Endodermal cell (in vitro differentiated cells): ENCODE measurements around the gene NRXN3. TPM values are rescaled to one million over a fixed set of nuclear protein-coding genes. Genes with fewer than 3 reads are reported as not detected.

Experiments
- DNase-seq: peaks from one replicate; pipeline ENCODE4 v3.0.0-alpha.2; 2017
- H3K27ac ChIP-seq: 2 replicates; pipeline ENCODE4 v1.5.1; 2013; ENCODE audit warnings: mild to moderate bottlenecking, low read depth, low read length, moderate library complexity
- H3K27me3 ChIP-seq: 2 replicates; pipeline ENCODE4 v1.6.1; 2013; ENCODE audit warnings: mild to moderate bottlenecking, low read length, moderate library complexity; ENCODE audit not compliant: insufficient read depth, control insufficient read depth, poor library complexity, severe bottlenecking
- H3K36me3 ChIP-seq: 2 replicates; pipeline ENCODE4 v1.7.0; 2013; ENCODE audit warnings: mild to moderate bottlenecking, low read length, moderate library complexity; ENCODE audit not compliant: control insufficient read depth, insufficient read depth
- H3K4me1 ChIP-seq: one replicate; pipeline ENCODE4 v1.7.0; 2013; ENCODE audit warnings: low read length; ENCODE audit not compliant: control insufficient read depth, insufficient read depth
- H3K4me3 ChIP-seq: 2 replicates; pipeline ENCODE4 v1.5.1; 2013; ENCODE audit warnings: mild to moderate bottlenecking, low read length, moderate library complexity
- H3K9ac ChIP-seq: 2 replicates; pipeline ENCODE4 v1.6.1; 2013; ENCODE audit warnings: mild to moderate bottlenecking, low read length, moderate library complexity; ENCODE audit not compliant: poor library complexity, severe bottlenecking; ENCODE audit errors: extremely low read depth
- H3K9me3 ChIP-seq: 2 replicates; pipeline ENCODE4 v1.6.1; 2013; ENCODE audit warnings: mild to moderate bottlenecking, low read length, moderate library complexity; ENCODE audit not compliant: control insufficient read depth
- H3K27ac Mint-ChIP-seq: 2 replicates; pipeline ENCODE4 v1.8.0; 2020; ENCODE audit warnings: mixed read lengths
- H3K27me3 Mint-ChIP-seq: 2 replicates; pipeline ENCODE4 v1.8.0; 2021; ENCODE audit warnings: mild to moderate bottlenecking, mixed read lengths; ENCODE audit not compliant: insufficient read depth
- H3K36me3 Mint-ChIP-seq: 2 replicates; pipeline ENCODE4 v1.8.0; 2020; ENCODE audit warnings: low read depth, mixed read lengths
- H3K4me1 Mint-ChIP-seq: 2 replicates; pipeline ENCODE4 v1.8.0; 2020; ENCODE audit warnings: mixed read lengths
- H3K4me3 Mint-ChIP-seq: 2 replicates; pipeline ENCODE4 v1.8.0; 2020; ENCODE audit warnings: mild to moderate bottlenecking, moderate library complexity, mixed read lengths
- H3K9me3 Mint-ChIP-seq: 2 replicates; pipeline ENCODE4 v1.8.0; 2020; ENCODE audit warnings: mild to moderate bottlenecking, mixed read lengths
- WGBS, 2 experiments: methylation state at CpG; one replicate each; pipeline versions ENCODE4 v1.1.5 to v1.1.7; 2013; ENCODE audit warnings: missing lambda C conversion rate in 2 of 2, mixed read lengths in 1 of 2; ENCODE audit not compliant: insufficient coverage in 1 of 2, insufficient read length in 1 of 2; 5-methylcytosine and 5-hydroxymethylcytosine counted together
- total RNA-seq, 2 donors: library from RNA; stranded (reverse); fragmentation: NEBNext Ultra II Directional in 1 of 2; extraction: Animal tissue kit (Norgen Biotek cat#: 25700) in 1 of 2; gene quantifications; 2 replicates in 1 of 2; 3 replicates in 1 of 2; pipeline ENCODE4 v1.2.1, GENCODE V29; 2021
- TF ChIP-seq, protein P1 (sequence below): fragments of 200-600 bp; sonication (generic); conservative IDR thresholded peaks from 2 replicates; pipeline ENCODE4 v1.5.0; 2021; ENCODE audit warnings: antibody characterized with exemption, mild to moderate bottlenecking

NRXN3 gene
- total RNA-seq, 2 donors from 2014 or later, result 20.9 to 21.4 TPM

DNA sequence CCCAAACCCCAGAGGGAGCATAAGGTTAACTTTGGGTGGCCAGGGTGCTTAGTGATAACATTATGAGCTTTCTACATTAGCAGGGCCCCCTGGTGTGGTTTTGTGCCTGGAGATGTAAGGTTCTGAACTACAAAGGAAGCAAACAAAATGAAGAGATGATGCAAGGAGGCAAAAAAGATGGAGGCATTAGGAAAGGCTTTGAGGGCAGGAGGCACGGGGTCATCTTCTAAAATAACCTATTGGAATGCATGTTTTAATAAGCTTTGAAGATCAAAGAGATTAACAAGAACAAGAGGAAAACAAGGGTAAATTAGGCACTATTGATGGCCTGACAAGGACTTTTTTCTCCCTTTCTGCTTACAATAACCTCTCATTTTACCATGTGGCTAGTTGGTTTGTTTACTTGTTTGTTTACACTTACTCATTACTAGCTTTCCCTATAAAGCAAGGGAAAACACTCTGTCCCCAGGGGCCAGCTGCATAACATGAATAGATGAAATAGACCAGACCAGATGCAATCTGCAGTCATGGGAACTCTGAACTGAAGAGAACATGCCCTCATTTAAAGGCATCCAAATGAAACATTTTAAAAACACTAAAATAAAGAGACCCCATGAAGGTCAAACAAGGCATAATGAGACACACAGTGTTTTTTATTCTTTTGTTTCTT, 1650.8 kb downstream of the NRXN3 start:
- no peak for DNase-seq
- peaks cover 5% of the 10 kb centered on the region for H3K4me1 ChIP-seq
- peaks cover 22% of the 10 kb centered on the region for H3K4me1 Mint-ChIP-seq
- no peak overlapping the region for H3K27ac Mint-ChIP-seq
- no peak overlapping the region for H3K27ac ChIP-seq
- no peaks in the 10 kb centered on the region for H3K27me3 Mint-ChIP-seq
- no peaks in the 10 kb centered on the region for H3K27me3 ChIP-seq
- WGBS, 2 experiments, result 0 to 39% methylated on average over 1 of the region's 1 CpG
- no peak overlapping the region for H3K9ac ChIP-seq
- no peaks in the 10 kb centered on the region for H3K36me3 ChIP-seq
- peaks cover 2% of the 10 kb centered on the region for H3K36me3 Mint-ChIP-seq
- no peaks in the 10 kb centered on the region for H3K9me3 ChIP-seq
- H3K4me3 Mint-ChIP-seq, result no peak overlapping the region
- no peaks in the 10 kb centered on the region for H3K9me3 Mint-ChIP-seq
- TF ChIP-seq, protein P1, sequence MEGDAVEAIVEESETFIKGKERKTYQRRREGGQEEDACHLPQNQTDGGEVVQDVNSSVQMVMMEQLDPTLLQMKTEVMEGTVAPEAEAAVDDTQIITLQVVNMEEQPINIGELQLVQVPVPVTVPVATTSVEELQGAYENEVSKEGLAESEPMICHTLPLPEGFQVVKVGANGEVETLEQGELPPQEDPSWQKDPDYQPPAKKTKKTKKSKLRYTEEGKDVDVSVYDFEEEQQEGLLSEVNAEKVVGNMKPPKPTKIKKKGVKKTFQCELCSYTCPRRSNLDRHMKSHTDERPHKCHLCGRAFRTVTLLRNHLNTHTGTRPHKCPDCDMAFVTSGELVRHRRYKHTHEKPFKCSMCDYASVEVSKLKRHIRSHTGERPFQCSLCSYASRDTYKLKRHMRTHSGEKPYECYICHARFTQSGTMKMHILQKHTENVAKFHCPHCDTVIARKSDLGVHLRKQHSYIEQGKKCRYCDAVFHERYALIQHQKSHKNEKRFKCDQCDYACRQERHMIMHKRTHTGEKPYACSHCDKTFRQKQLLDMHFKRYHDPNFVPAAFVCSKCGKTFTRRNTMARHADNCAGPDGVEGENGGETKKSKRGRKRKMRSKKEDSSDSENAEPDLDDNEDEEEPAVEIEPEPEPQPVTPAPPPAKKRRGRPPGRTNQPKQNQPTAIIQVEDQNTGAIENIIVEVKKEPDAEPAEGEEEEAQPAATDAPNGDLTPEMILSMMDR, result no peak
- no peak overlapping the region for H3K4me3 ChIP-seq

DNA sequence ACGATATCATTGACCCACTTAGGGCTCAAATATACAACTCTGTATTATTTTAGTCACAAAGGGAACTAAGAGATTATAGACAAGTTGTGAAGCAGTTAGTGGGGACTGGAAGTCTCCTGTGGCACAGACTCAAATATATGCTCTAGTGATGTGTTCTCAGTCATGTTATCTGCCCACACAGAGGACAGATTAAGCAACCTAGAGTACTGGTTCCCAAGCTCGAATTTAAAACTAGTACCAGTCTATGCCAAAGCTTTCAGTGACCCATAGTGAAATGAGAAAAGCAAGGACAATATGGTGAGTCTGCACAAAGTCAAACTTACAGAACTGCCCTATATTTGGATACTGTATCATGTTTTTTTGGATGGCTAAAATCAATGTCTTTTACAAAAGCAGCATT, 1651.9 kb downstream of the NRXN3 start:
- H3K9me3 ChIP-seq, result no peaks in the 10 kb centered on the region
- 91 to 100% methylated on average over 1 of the region's 2 CpGs for WGBS, 2 experiments
- peaks cover 5% of the 10 kb centered on the region for H3K4me1 ChIP-seq
- no peak for DNase-seq
- Mint-ChIP-seq H3K36me3 (peaks cover 2% of the 10 kb centered on the region), H3K27ac (no peak overlapping the region), H3K4me1 (peaks cover 22% of the 10 kb centered on the region), H3K4me3 (no peak overlapping the region), H3K9me3 (no peaks in the 10 kb centered on the region), H3K27me3 (no peaks in the 10 kb centered on the region)
- H3K4me3 ChIP-seq, result no peak overlapping the region
- H3K9ac ChIP-seq, result no peak overlapping the region
- no peaks in the 10 kb centered on the region for H3K36me3 ChIP-seq
- no peak overlapping the region for H3K27ac ChIP-seq
- H3K27me3 ChIP-seq, result no peaks in the 10 kb centered on the region
- TF ChIP-seq, protein P1, result no peak

DNA sequence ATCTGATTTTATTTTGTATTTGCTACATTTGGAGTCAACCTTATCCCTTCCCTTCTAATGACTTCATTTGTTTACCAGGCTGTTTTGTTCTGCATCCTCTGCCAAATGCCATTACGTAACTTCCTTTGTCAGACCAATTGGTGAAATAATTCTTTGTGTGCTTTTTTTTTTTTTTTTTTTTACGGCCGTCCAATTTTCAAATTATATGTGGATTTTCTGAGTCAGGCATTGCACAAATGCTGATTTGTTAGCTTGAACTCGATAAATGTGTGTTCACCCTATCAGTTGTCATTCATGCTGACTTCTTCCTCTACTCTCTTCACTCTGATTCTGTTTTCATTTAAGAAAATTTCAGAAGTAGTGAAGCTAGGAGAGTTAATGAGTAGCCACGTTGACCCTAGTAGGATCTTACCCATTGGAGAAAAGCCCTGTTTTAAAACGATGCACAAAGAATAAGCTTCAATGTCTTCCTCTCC, 1654.9 kb downstream of the NRXN3 start:
- H3K9ac ChIP-seq, result no peak overlapping the region
- WGBS, 2 experiments, result 80 to 100% methylated on average over 3 to 6 of the region's 6 CpGs
- DNase-seq, result no peak

More for the DNA sequence above, 1654.9 kb downstream of the NRXN3 start:
- Histone ChIP-seq H3K4me3 (no peak overlapping the region), H3K4me1 (peaks cover 5% of the 10 kb centered on the region), H3K36me3 (no peaks in the 10 kb centered on the region), H3K9me3 (no peaks in the 10 kb centered on the region), H3K27ac (no peak overlapping the region), H3K27me3 (no peaks in the 10 kb centered on the region)
- H3K27ac Mint-ChIP-seq, result no peak overlapping the region
- H3K27me3 Mint-ChIP-seq, result no peaks in the 10 kb centered on the region
- no peak overlapping the region for H3K4me3 Mint-ChIP-seq
- TF ChIP-seq, protein P1, result no peak
- H3K36me3 Mint-ChIP-seq, result no peaks in the 10 kb centered on the region
- no peaks in the 10 kb centered on the region for H3K9me3 Mint-ChIP-seq
- H3K4me1 Mint-ChIP-seq, result peaks cover 22% of the 10 kb centered on the region
